ENCODE results near the gene SLC9A2. TPM values are rescaled to one million over a fixed set of nuclear protein-coding genes. Genes with fewer than 3 reads are reported as not detected.

Gene SLC9A2
- total and polyA plus RNA-seq, 2 of the 13 experiments (the other 11 are each of a cell fraction or from before 2014, with no cell fraction given), result 0.02 TPM; not detected in 1

GRCh38 chr2:102724016-102724490 lies 104.7 kb downstream of the SLC9A2 start (continued):
- no peak for TF ChIP-seq MLLT10 (CRISPR knock-in tag; IDR thresholded peaks at IDR 0.05)
- no peak; the same call in 1 of the 2 replicates for TF ChIP-seq ZNF567 (CRISPR knock-in tag; IDR thresholded peaks at IDR 0.05; ENCODE audit: borderline replicate concordance)
- TF ChIP-seq HOXA5 (CRISPR knock-in tag; IDR thresholded peaks at IDR 0.05), result peak; percentile 78; the same call in 1 of the 2 replicates
- TF ChIP-seq PLSCR1 (CRISPR knock-in tag; IDR thresholded peaks at IDR 0.05; ENCODE audit: borderline replicate concordance), result no peak
- peak; percentile 88; the same call in 1 of the 2 replicates for TF ChIP-seq ZFP1 (CRISPR knock-in tag; IDR thresholded peaks at IDR 0.05)
- peak; percentile 77 for TF ChIP-seq PPARG (CRISPR knock-in tag; conservative IDR thresholded peaks at IDR 0.05)
- peak; percentile 29; the same call in 1 of the 2 replicates for TF ChIP-seq TFAP4 (IDR thresholded peaks at IDR 0.05; ENCODE audit: borderline replicate concordance, low read depth)
- TF ChIP-seq NFKB2 (CRISPR knock-in tag; IDR thresholded peaks at IDR 0.05; ENCODE audit: borderline replicate concordance), result no peak
- TF ChIP-seq TBX3 (IDR thresholded peaks at IDR 0.05; ENCODE audit: borderline replicate concordance), result peak; percentile 74; the same call in 1 of the 2 replicates

GRCh38 chr2:102724553-102724952 lies 105.2 kb downstream of the SLC9A2 start:
- H3K79me2 ChIP-seq (ENCODE audit: insufficient read depth, low read length), result peaks cover 3% of the 10 kb centered on the region
- ATAC-seq (peak; percentile 18), DNase-seq (ENCODE audit: low spot score) (no peak), FAIRE-seq (no peak)
- peaks cover 65% of the 10 kb centered on the region for H3K4me1 ChIP-seq (ENCODE audit: insufficient read depth, low read length)
- no peaks in the 10 kb centered on the region for H3K27me3 ChIP-seq (ENCODE audit: control insufficient read depth in 1 of 2, insufficient read depth in 2 of 2, low read length in 2 of 2)
- H3K4me3 ChIP-seq (replicated peaks in 1 of 3; ENCODE audit: insufficient read depth in 1 of 3, low read depth in 2 of 3, low read length in 3 of 3), result peak overlapping the region in 1 of 3 experiments; percentile 14; a peak in 1 of 6 replicates
- no peak overlapping the region for H2AFZ ChIP-seq (ENCODE audit: low read length)
- peaks cover 32 to 64% of the 10 kb centered on the region in 2 experiments for H3K36me3 ChIP-seq (replicated peaks in 1 of 2; ENCODE audit: control insufficient read depth in 1 of 2, insufficient read depth in 2 of 2, low read length in 2 of 2)
- WGBS (ENCODE audit: low lambda C conversion rate), result 80% methylated on average over 10 of the region's 10 CpGs
- peak overlapping the region; percentile 64 for H3K4me2 ChIP-seq (ENCODE audit: low read depth, low read length)
- H4K20me1 ChIP-seq (ENCODE audit: insufficient read depth, low read length), result no peaks in the 10 kb centered on the region
- H3K27ac ChIP-seq (ENCODE audit: extremely low read length, insufficient read depth, low read length), result peak overlapping the region; percentile 70
- intact Hi-C loops (cut with micrococcal nuclease; ENCODE audit: unreplicated experiment), result no loop called here
- POLR2A ChIA-PET, result interaction anchor here (1.6 to 2.2 kb wide), 2 partner anchors 10 to 11 kb away, joined by 8 to 42 read pairs; a partner anchor contains a TSS
- H3K9me3 ChIP-seq (ENCODE audit: low read length), result no peaks in the 10 kb centered on the region
- in situ Hi-C loops (cut with HindIII; ENCODE audit: extremely low pct_ligation_motif_present, low pct_unique_long_range_greater_than_20kb), result no loop called here
- CTCF ChIA-PET (ENCODE audit: low intra/inter-chr PET ratio, low total read pairs), result no interaction called here
- no peak overlapping the region; the same call in 1 of the 2 replicates for H3K9ac ChIP-seq (ENCODE audit: insufficient read depth, low read depth, low read length)
- BruUV-seq (replicated peaks), result no TSS peak
- TF ChIP-seq IRF9 (CRISPR knock-in tag; IDR thresholded peaks at IDR 0.05; ENCODE audit: borderline replicate concordance), result no peak
- TF ChIP-seq ZNF709 (CRISPR knock-in tag; IDR thresholded peaks at IDR 0.05), result 0 out of 2 replicates have a peak, but pooled peaks have one; percentile 20
- no peak for TF ChIP-seq NFE2 (CRISPR knock-in tag; IDR thresholded peaks at IDR 0.05)
- TF ChIP-seq ZNF256 (CRISPR knock-in tag; conservative IDR thresholded peaks at IDR 0.05), result no peak
- TF ChIP-seq EED (CRISPR knock-in tag; IDR thresholded peaks at IDR 0.05), result no peak
- no peak for TF ChIP-seq SATB2 (CRISPR knock-in tag; IDR thresholded peaks at IDR 0.05)
- TF ChIP-seq ZFYVE20 (CRISPR knock-in tag; IDR thresholded peaks at IDR 0.05; ENCODE audit: borderline replicate concordance, low read depth), result no peak
- 0 out of 2 replicates have a peak, but pooled peaks have one; percentile 2 for TF ChIP-seq PAF1 (CRISPR knock-in tag; IDR thresholded peaks at IDR 0.05)
- TF ChIP-seq AFF4 (CRISPR knock-in tag; IDR thresholded peaks at IDR 0.05), result no peak

Measured in HepG2 (cell line).